K562 (cell line): ENCODE data around the gene RASGRP1. TPM values are rescaled to one million over a fixed set of nuclear protein-coding genes. Genes with fewer than 3 reads are reported as not detected.

ENCODE experiments used
- BCL6 ChIP-seq: fragments of 250-450 bp; sonication (Bioruptor Pico); IDR thresholded peaks from 2 replicates; pipeline ENCODE4 v1.4.0; 2020
- ESRRA ChIP-seq: fragments of 450-650 bp; IDR thresholded peaks from 2 replicates; pipeline ENCODE4 v1.6.1; 2014; ENCODE audit warnings: low read depth, mild to moderate bottlenecking, moderate library complexity, borderline replicate concordance
- LCOR ChIP-seq: sonication (generic); formaldehyde crosslinking; IDR thresholded peaks from 2 replicates; pipeline ENCODE4 v1.8.0; 2022; ENCODE audit warnings: mild to moderate bottlenecking, missing genetic modification reagents
- ZNF143 ChIP-seq: sonication (generic); formaldehyde crosslinking; IDR thresholded peaks from 2 replicates; pipeline ENCODE4 v1.9.0; 2022; ENCODE audit warnings: mild to moderate bottlenecking, missing genetic modification reagents
- ZNF282 ChIP-seq: sonication (generic); formaldehyde crosslinking; IDR thresholded peaks from 2 replicates; pipeline ENCODE4 v1.8.1; 2023; ENCODE audit warnings: missing genetic modification reagents
- ZNF324 ChIP-seq: fragments of 250-450 bp; sonication (Bioruptor Pico); IDR thresholded peaks from 2 replicates; pipeline ENCODE4 v1.4.0; 2020; ENCODE audit warnings: mild to moderate bottlenecking
- polyA plus RNA-seq, 8 experiments: library from polyadenylated mRNA; depleted of rRNA in 4 of 8; stranded (reverse) in 5 of 8; unstranded in 3 of 8; fragments of >200 nt; fragmentation: Nextera tagmentation in 2 of 8; fragmentation: Illumina TruSeq in 1 of 8; extraction: Ambion mirVana in 2 of 8; extraction: Trizol in 1 of 8; gene quantifications; 2 replicates each; pipeline versions ENCODE4 v1.2.1 to v1.2.3, GENCODE V29; 2011 to 2014; ENCODE audit warnings: inconsistent platforms in 1 of 8, missing spikeins in 1 of 8
- total RNA-seq, 7 experiments: library from RNA; depleted of rRNA in 6 of 7; stranded (reverse); fragments of >200 nt in 6 of 7; fragmentation: Illumina TruSeq in 2 of 7; extraction: Trizol in 2 of 7; gene quantifications; 2 replicates each; pipeline versions ENCODE4 v1.2.1 to v1.2.3, GENCODE V29; 2011 to 2021; ENCODE audit warnings: low replicate concordance in 1 of 7
- TF ChIP-seq, protein P1 (sequence below), 2 experiments: fragments of 450-650 bp in 1 of 2; sonication (generic) in 1 of 2; formaldehyde crosslinking in 1 of 2; IDR thresholded peaks; 2 replicates each; pipeline versions ENCODE4 v1.7.1 to v1.9.0; 2016 to 2022; ENCODE audit warnings: inconsistent platforms in 1 of 2, mild to moderate bottlenecking in 1 of 2, missing genetic modification reagents in 1 of 2
- TF ChIP-seq, protein P2 (sequence below): sonication (generic); formaldehyde crosslinking; IDR thresholded peaks from 2 replicates; pipeline ENCODE4 v1.8.0; 2022; ENCODE audit warnings: missing genetic modification reagents, mild to moderate bottlenecking, borderline replicate concordance
- TF ChIP-seq, protein P3 (sequence below): IDR thresholded peaks from 2 replicates; pipeline ENCODE4 v1.6.1; 2011; ENCODE audit not compliant: insufficient read length; ENCODE audit errors: extremely low read depth
- TF ChIP-seq, protein P4 (sequence below): fragments of 250-450 bp; sonication (Bioruptor Pico); IDR thresholded peaks from 2 replicates; pipeline ENCODE4 v1.4.0; 2020; ENCODE audit warnings: borderline replicate concordance
- TF ChIP-seq, protein P5 (sequence below): fragments of 450-650 bp; conservative IDR thresholded peaks from 2 replicates; pipeline ENCODE4 v1.6.1; 2016; ENCODE audit warnings: missing genetic modification characterization, low read depth, mild to moderate bottlenecking, missing compliant biosample characterization, moderate library complexity

RASGRP1 gene
- total and polyA plus RNA-seq, 9 of the 15 experiments (the other 6 are each of a cell fraction or from before 2014, with no cell fraction given): 0.14 to 0.72 (median 0.31) TPM

DNA sequence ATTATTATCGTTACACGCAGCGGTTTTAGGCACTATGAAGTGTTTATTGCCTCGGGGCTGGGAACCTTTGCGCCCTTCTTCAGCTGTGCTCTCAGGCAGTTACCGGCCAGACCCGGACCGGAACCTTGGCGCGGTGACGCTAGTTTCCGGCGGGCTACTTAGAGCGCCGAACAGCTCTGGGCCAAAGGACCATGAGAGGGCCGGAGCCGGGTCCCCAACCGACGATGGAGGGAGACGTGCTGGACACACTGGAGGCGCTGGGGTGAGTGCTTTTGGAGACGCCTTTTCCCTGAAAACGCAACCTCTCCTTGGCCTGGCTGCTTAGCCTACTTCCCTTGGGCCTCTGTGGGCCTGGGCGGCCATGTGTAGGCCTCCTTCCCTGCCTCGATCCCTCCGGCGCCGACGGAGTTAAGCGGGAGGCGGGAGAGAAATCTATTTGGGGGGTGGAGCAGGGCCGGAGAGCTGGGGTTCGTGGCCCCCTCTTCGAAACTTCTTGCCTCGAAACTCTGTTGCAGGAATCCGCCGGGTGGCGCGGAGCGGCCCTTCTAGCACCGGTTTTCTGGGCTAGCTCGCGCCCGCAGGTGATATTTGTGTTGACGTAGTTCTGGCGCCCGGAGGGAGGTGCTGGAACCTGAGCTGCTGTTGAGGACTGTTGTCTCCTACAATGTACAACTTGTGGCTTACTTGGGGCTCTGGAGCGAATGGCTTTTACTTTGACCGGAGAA lies 110.5 kb downstream of the RASGRP1 start, which contains the start of gene FAM98B (continued):
- TF ChIP-seq, protein P1, sequence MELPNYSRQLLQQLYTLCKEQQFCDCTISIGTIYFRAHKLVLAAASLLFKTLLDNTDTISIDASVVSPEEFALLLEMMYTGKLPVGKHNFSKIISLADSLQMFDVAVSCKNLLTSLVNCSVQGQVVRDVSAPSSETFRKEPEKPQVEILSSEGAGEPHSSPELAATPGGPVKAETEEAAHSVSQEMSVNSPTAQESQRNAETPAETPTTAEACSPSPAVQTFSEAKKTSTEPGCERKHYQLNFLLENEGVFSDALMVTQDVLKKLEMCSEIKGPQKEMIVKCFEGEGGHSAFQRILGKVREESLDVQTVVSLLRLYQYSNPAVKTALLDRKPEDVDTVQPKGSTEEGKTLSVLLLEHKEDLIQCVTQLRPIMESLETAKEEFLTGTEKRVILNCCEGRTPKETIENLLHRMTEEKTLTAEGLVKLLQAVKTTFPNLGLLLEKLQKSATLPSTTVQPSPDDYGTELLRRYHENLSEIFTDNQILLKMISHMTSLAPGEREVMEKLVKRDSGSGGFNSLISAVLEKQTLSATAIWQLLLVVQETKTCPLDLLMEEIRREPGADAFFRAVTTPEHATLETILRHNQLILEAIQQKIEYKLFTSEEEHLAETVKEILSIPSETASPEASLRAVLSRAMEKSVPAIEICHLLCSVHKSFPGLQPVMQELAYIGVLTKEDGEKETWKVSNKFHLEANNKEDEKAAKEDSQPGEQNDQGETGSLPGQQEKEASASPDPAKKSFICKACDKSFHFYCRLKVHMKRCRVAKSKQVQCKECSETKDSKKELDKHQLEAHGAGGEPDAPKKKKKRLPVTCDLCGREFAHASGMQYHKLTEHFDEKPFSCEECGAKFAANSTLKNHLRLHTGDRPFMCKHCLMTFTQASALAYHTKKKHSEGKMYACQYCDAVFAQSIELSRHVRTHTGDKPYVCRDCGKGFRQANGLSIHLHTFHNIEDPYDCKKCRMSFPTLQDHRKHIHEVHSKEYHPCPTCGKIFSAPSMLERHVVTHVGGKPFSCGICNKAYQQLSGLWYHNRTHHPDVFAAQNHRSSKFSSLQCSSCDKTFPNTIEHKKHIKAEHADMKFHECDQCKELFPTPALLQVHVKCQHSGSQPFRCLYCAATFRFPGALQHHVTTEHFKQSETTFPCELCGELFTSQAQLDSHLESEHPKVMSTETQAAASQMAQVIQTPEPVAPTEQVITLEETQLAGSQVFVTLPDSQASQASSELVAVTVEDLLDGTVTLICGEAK (IDR thresholded peaks at IDR 0.05): peak; percentile 94
- TF ChIP-seq, protein P1 (CRISPR knock-in tag; IDR thresholded peaks at IDR 0.05): no peak
- no peak for TF ChIP-seq ZNF282
- peak; percentile 35; the same call in 1 of the 2 replicates for TF ChIP-seq ESRRA
- peak; percentile 91; the same call in 1 of the 2 replicates for TF ChIP-seq LCOR (CRISPR knock-in tag)
- TF ChIP-seq, protein P2, sequence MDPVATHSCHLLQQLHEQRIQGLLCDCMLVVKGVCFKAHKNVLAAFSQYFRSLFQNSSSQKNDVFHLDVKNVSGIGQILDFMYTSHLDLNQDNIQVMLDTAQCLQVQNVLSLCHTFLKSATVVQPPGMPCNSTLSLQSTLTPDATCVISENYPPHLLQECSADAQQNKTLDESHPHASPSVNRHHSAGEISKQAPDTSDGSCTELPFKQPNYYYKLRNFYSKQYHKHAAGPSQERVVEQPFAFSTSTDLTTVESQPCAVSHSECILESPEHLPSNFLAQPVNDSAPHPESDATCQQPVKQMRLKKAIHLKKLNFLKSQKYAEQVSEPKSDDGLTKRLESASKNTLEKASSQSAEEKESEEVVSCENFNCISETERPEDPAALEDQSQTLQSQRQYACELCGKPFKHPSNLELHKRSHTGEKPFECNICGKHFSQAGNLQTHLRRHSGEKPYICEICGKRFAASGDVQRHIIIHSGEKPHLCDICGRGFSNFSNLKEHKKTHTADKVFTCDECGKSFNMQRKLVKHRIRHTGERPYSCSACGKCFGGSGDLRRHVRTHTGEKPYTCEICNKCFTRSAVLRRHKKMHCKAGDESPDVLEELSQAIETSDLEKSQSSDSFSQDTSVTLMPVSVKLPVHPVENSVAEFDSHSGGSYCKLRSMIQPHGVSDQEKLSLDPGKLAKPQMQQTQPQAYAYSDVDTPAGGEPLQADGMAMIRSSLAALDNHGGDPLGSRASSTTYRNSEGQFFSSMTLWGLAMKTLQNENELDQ (CRISPR knock-in tag): no peak
- TF ChIP-seq, protein P3, sequence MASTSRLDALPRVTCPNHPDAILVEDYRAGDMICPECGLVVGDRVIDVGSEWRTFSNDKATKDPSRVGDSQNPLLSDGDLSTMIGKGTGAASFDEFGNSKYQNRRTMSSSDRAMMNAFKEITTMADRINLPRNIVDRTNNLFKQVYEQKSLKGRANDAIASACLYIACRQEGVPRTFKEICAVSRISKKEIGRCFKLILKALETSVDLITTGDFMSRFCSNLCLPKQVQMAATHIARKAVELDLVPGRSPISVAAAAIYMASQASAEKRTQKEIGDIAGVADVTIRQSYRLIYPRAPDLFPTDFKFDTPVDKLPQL: no peak
- TF ChIP-seq, protein P4, sequence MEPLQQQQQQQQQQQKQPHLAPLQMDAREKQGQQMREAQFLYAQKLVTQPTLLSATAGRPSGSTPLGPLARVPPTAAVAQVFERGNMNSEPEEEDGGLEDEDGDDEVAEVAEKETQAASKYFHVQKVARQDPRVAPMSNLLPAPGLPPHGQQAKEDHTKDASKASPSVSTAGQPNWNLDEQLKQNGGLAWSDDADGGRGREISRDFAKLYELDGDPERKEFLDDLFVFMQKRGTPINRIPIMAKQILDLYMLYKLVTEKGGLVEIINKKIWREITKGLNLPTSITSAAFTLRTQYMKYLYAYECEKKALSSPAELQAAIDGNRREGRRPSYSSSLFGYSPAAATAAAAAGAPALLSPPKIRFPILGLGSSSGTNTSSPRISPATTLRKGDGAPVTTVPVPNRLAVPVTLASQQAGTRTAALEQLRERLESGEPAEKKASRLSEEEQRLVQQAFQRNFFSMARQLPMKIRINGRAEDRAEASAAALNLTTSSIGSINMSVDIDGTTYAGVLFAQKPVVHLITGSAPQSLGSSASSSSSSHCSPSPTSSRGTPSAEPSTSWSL (CRISPR knock-in tag): no peak
- TF ChIP-seq ZNF324 (CRISPR knock-in tag): no peak
- no peak for TF ChIP-seq BCL6 (CRISPR knock-in tag)
- TF ChIP-seq, protein P5, sequence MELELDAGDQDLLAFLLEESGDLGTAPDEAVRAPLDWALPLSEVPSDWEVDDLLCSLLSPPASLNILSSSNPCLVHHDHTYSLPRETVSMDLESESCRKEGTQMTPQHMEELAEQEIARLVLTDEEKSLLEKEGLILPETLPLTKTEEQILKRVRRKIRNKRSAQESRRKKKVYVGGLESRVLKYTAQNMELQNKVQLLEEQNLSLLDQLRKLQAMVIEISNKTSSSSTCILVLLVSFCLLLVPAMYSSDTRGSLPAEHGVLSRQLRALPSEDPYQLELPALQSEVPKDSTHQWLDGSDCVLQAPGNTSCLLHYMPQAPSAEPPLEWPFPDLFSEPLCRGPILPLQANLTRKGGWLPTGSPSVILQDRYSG (tag): peak; percentile 70; the same call in 1 of the 2 replicates
- no peak for TF ChIP-seq ZNF143 (CRISPR knock-in tag)
